Lower leg skin (tissue), 4 donors: ENCODE results near the gene GSN. TPM values are rescaled to one million over a fixed set of nuclear protein-coding genes. Genes with fewer than 3 reads are reported as not detected.

Experiments
- DNase-seq, 2 donors: peaks; one replicate each; pipeline ENCODE4 v3.0.0-alpha.2; 2019; ENCODE audit warnings: low spot score in 2 of 2
- H3K4me3 ChIP-seq: fragments of 200-600 bp; sonication (generic); 2 replicates; pipeline ENCODE4 v1.5.1; 2017; ENCODE audit warnings: mild to moderate bottlenecking, low read depth; ENCODE audit not compliant: poor library complexity, severe bottlenecking
- POLR2A ChIP-seq, 2 donors: fragments of 450-650 bp; IDR thresholded peaks; one replicate each; pipeline ENCODE4 v1.6.1; 2016 to 2017; ENCODE audit warnings: antibody characterized with exemption in 2 of 2, mild to moderate bottlenecking in 1 of 2, moderate library complexity in 1 of 2
- WGBS, 2 donors: methylation state at CpG; one replicate each; pipeline ENCODE4 v1.1.5; 2018; 5-methylcytosine and 5-hydroxymethylcytosine counted together
- intact Hi-C: fragments of 100-400 bp; cut with DNase I; formaldehyde crosslinking; loops from one replicate; pipeline ENCODE4 v1.15.0; 2023; ENCODE audit warnings: low total_unique reads
- total RNA-seq, 4 donors: library from RNA; depleted of rRNA; stranded (reverse); fragments of >200 nt; gene quantifications; one replicate each; pipeline ENCODE4 v1.1.0, GENCODE V29; 2016
- TF ChIP-seq, protein P1 (sequence below), 3 donors: fragments of 450-650 bp; IDR thresholded peaks; one replicate each; pipeline ENCODE4 v1.5.1; 2016; ENCODE audit warnings: antibody characterized with exemption in 3 of 3, mild to moderate bottlenecking in 3 of 3, moderate library complexity in 2 of 3

The GSN gene
- total RNA-seq, 4 donors from 2014 or later = 835 to 2,031 (median 1,042) TPM

DNA sequence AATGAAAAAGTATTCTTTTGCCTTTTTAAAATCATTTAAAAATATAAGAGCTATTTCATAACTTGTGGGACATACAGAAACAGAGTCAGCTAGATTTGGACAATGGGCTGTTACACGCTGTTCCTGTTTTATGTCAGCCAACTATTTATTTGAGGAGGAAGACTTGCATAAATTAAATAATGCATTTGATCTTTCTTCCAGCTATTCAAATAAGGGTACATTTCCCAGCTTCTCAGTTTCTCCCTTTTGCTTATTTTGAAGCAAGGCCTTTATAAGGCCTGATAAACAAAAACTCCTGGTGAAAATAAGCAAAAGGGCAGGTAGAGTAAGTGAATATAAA, 95.6 kb downstream of the GSN start:
- 7 to 16% methylated on average over 1 of the region's 1 CpG for WGBS, 2 donors
- DNase-seq = no peak
- no peak overlapping the region for H3K4me3 ChIP-seq
- intact Hi-C loops = no loop called here
- TF ChIP-seq, protein P1, sequence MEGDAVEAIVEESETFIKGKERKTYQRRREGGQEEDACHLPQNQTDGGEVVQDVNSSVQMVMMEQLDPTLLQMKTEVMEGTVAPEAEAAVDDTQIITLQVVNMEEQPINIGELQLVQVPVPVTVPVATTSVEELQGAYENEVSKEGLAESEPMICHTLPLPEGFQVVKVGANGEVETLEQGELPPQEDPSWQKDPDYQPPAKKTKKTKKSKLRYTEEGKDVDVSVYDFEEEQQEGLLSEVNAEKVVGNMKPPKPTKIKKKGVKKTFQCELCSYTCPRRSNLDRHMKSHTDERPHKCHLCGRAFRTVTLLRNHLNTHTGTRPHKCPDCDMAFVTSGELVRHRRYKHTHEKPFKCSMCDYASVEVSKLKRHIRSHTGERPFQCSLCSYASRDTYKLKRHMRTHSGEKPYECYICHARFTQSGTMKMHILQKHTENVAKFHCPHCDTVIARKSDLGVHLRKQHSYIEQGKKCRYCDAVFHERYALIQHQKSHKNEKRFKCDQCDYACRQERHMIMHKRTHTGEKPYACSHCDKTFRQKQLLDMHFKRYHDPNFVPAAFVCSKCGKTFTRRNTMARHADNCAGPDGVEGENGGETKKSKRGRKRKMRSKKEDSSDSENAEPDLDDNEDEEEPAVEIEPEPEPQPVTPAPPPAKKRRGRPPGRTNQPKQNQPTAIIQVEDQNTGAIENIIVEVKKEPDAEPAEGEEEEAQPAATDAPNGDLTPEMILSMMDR (IDR thresholded peaks at IDR 0.05) = no peak
- TF ChIP-seq POLR2A (IDR thresholded peaks at IDR 0.05) = no peak

DNA sequence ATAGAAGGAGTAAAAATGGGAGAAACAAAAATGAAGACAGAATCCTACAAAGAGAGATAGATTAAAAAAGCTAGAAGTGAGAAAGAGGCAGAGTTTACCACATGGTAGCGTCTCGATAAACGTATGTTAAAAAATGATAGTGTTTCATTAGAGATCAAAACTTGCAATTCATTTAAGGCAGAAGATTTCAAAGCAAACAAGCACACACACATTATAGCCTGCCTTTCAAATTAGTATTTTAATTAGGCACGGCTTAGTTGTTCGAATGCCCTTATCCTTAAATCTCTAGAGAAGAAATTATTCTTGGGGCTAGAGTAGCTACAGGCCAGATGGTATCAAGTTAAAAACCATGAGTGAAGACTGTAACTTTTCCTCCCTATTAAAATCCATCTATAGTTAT, 96.1 kb downstream of the GSN start:
- DNase-seq = no peak
- 38 to 48% methylated on average over 5 of the region's 5 CpGs for WGBS, 2 donors
- intact Hi-C loops = no loop called here
- H3K4me3 ChIP-seq = no peak overlapping the region
- TF ChIP-seq POLR2A (IDR thresholded peaks at IDR 0.05) = no peak
- TF ChIP-seq, protein P1 (IDR thresholded peaks at IDR 0.05) = no peak

DNA sequence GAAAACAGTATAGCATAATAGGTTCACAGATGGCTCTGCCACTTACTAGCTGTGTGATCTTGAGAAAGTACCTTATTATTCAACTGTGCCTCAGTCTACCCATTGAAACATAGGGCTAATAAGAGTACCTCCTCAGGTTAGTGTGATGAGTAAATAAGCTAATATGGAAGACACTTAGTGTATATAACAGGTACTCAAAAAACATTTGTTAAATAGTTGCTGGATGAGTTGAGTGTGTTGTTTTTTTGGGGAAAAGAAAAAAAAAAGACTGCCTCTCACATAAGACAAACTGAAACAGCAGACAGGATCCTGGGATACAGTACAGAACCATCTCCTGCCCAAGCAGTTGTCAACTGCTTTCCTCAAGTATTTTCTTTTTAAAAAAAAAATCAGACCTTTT, 96.9 kb downstream of the GSN start:
- no peak overlapping the region for H3K4me3 ChIP-seq
- no peak for TF ChIP-seq POLR2A (IDR thresholded peaks at IDR 0.05)
- TF ChIP-seq, protein P1 (IDR thresholded peaks at IDR 0.05) = no peak
- no peak for DNase-seq
- intact Hi-C loops = loop anchor here (5.0 kb wide), 1 partner anchor 38 kb away; no protein-coding TSS in a partner anchor

DNA sequence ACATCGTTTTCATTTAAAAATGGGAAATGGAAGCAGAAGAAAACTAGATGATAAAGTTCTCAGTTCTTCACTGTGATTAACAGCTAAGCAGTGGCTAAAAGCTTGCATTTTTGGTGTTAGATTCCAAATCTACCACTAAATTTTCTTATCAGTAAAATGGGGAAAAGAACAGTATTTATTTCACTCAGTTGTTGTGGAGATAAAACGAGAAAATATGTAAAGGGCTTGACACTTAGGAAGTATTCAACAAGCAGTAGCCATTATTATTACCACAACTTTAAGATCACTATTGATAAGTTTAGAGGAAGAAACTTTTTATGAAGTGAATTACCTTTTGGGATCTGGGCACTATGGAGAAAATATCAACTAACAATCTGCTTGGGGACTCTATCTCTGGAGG, 97.6 kb downstream of the GSN start:
- no peak for TF ChIP-seq POLR2A (IDR thresholded peaks at IDR 0.05)
- TF ChIP-seq, protein P1 (IDR thresholded peaks at IDR 0.05) = no peak
- 47 to 53% methylated on average over 2 of the region's 2 CpGs for WGBS, 2 donors
- DNase-seq = no peak
- no peak overlapping the region for H3K4me3 ChIP-seq
- intact Hi-C loops = loop anchor here (5.0 kb wide), 1 partner anchor 38 kb away; no protein-coding TSS in a partner anchor

DNA sequence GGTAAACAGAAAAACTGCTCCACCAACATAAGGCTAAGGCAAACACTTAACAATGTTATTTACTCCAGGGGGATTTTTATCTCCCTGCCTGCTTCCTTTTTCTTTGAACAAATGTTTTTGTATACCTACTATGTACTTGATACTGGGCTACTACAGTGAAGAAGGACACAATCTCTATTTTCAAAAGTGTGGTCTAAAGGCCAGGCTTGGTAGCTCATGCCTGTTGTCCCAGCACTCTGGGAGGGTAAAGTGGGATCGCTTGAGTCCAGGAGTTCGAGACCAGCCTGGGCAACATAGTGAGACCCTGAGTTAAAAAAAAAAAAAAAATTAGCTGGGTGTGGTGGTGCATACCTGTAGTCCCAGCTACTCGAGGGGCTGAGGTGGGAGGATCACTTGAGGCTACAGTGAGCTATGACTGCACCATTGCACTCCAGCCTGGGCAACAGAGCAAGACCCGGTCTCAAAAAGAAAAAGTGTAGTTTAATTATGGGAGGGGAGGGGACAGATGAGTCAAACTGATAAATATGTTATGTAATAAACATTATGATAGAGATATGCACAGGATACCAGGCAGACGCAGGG, 98.7 kb downstream of the GSN start:
- intact Hi-C loops = loop anchor here (5.0 kb wide), 1 partner anchor 39 kb away; no protein-coding TSS in a partner anchor
- TF ChIP-seq POLR2A (IDR thresholded peaks at IDR 0.05) = no peak
- TF ChIP-seq, protein P1 (IDR thresholded peaks at IDR 0.05) = no peak
- no peak overlapping the region for H3K4me3 ChIP-seq
- 66 to 69% methylated on average over 5 of the region's 5 CpGs for WGBS, 2 donors
- DNase-seq = no peak
